ENCODE results near the gene IGFL2.
"Not testable (repeated sequence)": the region's sequence is repeated elsewhere in the genome, so short reads cannot be mapped to it uniquely, and the experiment has no call there.

IGFL2 gene

GRCh38 chr19:46144756-46145155 is 3.3 kb upstream of the IGFL2 start:
- DNase-seq, result no peak

- no peak for DNase-seq
Measured at GRCh38 chr19:46147166-46147740, 785 bp upstream of the IGFL2 start.

GRCh38 chr19:46150606-46151005 is 2.6 kb downstream of the IGFL2 start:
- no peak for DNase-seq

GRCh38 chr19:46155237-46155636 is 7.2 kb downstream of the IGFL2 start:
- peak; percentile 9 for DNase-seq

- DNase-seq, result no peak
Measured at GRCh38 chr19:46159418-46160232, 11.6 kb downstream of the IGFL2 start.

- DNase-seq, result no peak
Measured at GRCh38 chr19:46160233-46160775, 12.3 kb downstream of the IGFL2 start.

- DNase-seq, result not testable (repeated sequence)
Measured at GRCh38 chr19:46161642-46162257, 13.7 kb downstream of the IGFL2 start.

GRCh38 chr19:46162731-46163130 is 14.7 kb downstream of the IGFL2 start:
- DNase-seq, result no peak

GRCh38 chr19:46173886-46174480 is 25.9 kb downstream of the IGFL2 start:
- peak; percentile 25 for DNase-seq

GRCh38 chr19:46176116-46176860 is 28.2 kb downstream of the IGFL2 start:
- DNase-seq, result no peak

- DNase-seq, result peak; percentile 40
Measured at GRCh38 chr19:46179076-46179759, 31.2 kb downstream of the IGFL2 start.

- DNase-seq, result no peak
Measured at GRCh38 chr19:46180701-46181387, 32.8 kb downstream of the IGFL2 start.

GRCh38 chr19:46181388-46181779 is 33.3 kb downstream of the IGFL2 start:
- no peak for DNase-seq

GRCh38 chr19:46182476-46182875 is 34.4 kb downstream of the IGFL2 start:
- no peak for DNase-seq

- not testable (repeated sequence) for DNase-seq
Measured at GRCh38 chr19:46184775-46185710, 37.0 kb downstream of the IGFL2 start.

GRCh38 chr19:46186101-46186716 is 38.2 kb downstream of the IGFL2 start:
- peak; percentile 5 for DNase-seq

GRCh38 chr19:46186717-46187101 is 38.7 kb downstream of the IGFL2 start:
- peak; percentile 9 for DNase-seq

- DNase-seq, result no peak
Measured at GRCh38 chr19:46189971-46190888, 42.2 kb downstream of the IGFL2 start.

- no peak for DNase-seq
Measured at GRCh38 chr19:46191356-46191755, 43.3 kb downstream of the IGFL2 start.
